SK-N-SH (cell line): Measurements from ENCODE around the gene RFC4. TPM values are rescaled to one million over a fixed set of nuclear protein-coding genes. Genes with fewer than 3 reads are reported as not detected.

ENCODE experiments used
- CTCF ChIA-PET: fragments of 300-600, 350-600 bp; formaldehyde crosslinking; extraction: SDS; loops from one replicate; lab custom pipeline; 2021; lab: Yijun Ruan, JAX
- POLR2A ChIA-PET: fragments of 350-600 bp; sonication (Branson Sonifier 250); formaldehyde crosslinking; extraction: SDS; loops from one replicate; lab custom pipeline; 2020; ENCODE audit warnings: antibody characterized with exemption, inconsistent platforms; lab: Yijun Ruan, JAX
- DNase-seq: peaks from one replicate; pipeline ENCODE4 v3.0.0; 2012
- H2AFZ ChIP-seq: fragments of 200-600 bp; sonication (generic); 2 replicates; pipeline ENCODE4 v1.8.1; 2016; ENCODE audit warnings: antibody characterized with exemption, mild to moderate bottlenecking, low read depth
- H3F3A ChIP-seq: fragments of 200-600 bp; sonication (generic); replicated peaks from 2 replicates; pipeline ENCODE3; 2016; ENCODE audit warnings: antibody characterized with exemption, mild to moderate bottlenecking; ENCODE audit not compliant: insufficient read depth
- H3K27ac ChIP-seq, 2 experiments: fragments of 200-500 bp in 1 of 2; fragments of 200-600 bp in 1 of 2; sonication (Bioruptor generic) in 1 of 2; sonication (generic), shearing (Covaris generic) in 1 of 2; 2 replicates each; pipeline versions ENCODE4 v1.5.1 to v1.6.1; 2014 to 2016; ENCODE audit warnings: low read depth in 2 of 2, inconsistent platforms in 1 of 2, low read length in 1 of 2, mild to moderate bottlenecking in 1 of 2, mixed read lengths in 1 of 2
- H3K27me3 ChIP-seq: fragments of 200-600 bp; sonication (generic), shearing (Covaris generic); 2 replicates; pipeline ENCODE4 v1.6.1; 2016; ENCODE audit warnings: mixed run types; ENCODE audit not compliant: insufficient read depth
- H3K36me3 ChIP-seq, 2 experiments: fragments of 200-500 bp in 1 of 2; fragments of 200-600 bp in 1 of 2; sonication (Bioruptor generic) in 1 of 2; sonication (generic) in 1 of 2; replicated peaks in 1 of 2; 2 replicates each; pipeline versions ENCODE3 to v1.5.1; 2014 to 2016; ENCODE audit warnings: low read length in 1 of 2, mild to moderate bottlenecking in 1 of 2; ENCODE audit not compliant: insufficient read depth in 2 of 2, control insufficient read depth in 1 of 2
- H3K4me1 ChIP-seq, 2 experiments: fragments of 200-500 bp in 1 of 2; fragments of 200-600 bp in 1 of 2; sonication (Bioruptor generic) in 1 of 2; sonication (generic), shearing (Covaris generic) in 1 of 2; 2 replicates each; pipeline versions ENCODE4 v1.5.1 to v1.6.1; 2014 to 2016; ENCODE audit warnings: low read depth in 1 of 2, low read length in 1 of 2, mixed run types in 1 of 2; ENCODE audit not compliant: insufficient read depth in 2 of 2, control insufficient read depth in 1 of 2
- H3K4me2 ChIP-seq: fragments of 200-600 bp; sonication (generic), shearing (Covaris generic); 2 replicates; pipeline ENCODE4 v1.6.1; 2017; ENCODE audit warnings: mixed run types
- H3K4me3 ChIP-seq, 2 experiments: fragments of 200-500 bp in 1 of 2; fragments of 200-600 bp in 1 of 2; sonication (Bioruptor generic) in 1 of 2; sonication (generic), shearing (Covaris generic) in 1 of 2; 2 replicates each; pipeline versions ENCODE4 v1.5.1 to v1.8.1; 2014 to 2016; ENCODE audit warnings: low read depth in 2 of 2, inconsistent platforms in 1 of 2, low read length in 1 of 2, mild to moderate bottlenecking in 1 of 2, mixed read lengths in 1 of 2, moderate library complexity in 1 of 2
- H3K79me2 ChIP-seq: fragments of 200-600 bp; sonication (generic); 2 replicates; pipeline ENCODE4 v1.8.1; 2017; ENCODE audit warnings: mild to moderate bottlenecking; ENCODE audit not compliant: insufficient read depth
- H3K9ac ChIP-seq: fragments of 200-600 bp; sonication (generic); 2 replicates; pipeline ENCODE4 v1.6.1; 2017; ENCODE audit warnings: mixed run types
- H3K9me2 ChIP-seq: fragments of 200-600 bp; sonication (generic); 2 replicates; pipeline ENCODE4 v1.6.1; 2017; ENCODE audit warnings: mixed run types
- H3K9me3 ChIP-seq: fragments of 200-600 bp; sonication (generic); 2 replicates; pipeline ENCODE4 v1.6.1; 2017; ENCODE audit warnings: mixed run types, mild to moderate bottlenecking, moderate library complexity
- H4K20me1 ChIP-seq: fragments of 200-600 bp; sonication (generic); 2 replicates; pipeline ENCODE4 v1.6.1; 2017; ENCODE audit warnings: mild to moderate bottlenecking, mixed run types; ENCODE audit not compliant: insufficient read depth
- ELF1 ChIP-seq: IDR thresholded peaks from 2 replicates; pipeline ENCODE4 v1.4.0; 2012
- FOSL2 ChIP-seq: IDR thresholded peaks from 2 replicates; pipeline ENCODE4 v1.4.0; 2012; ENCODE audit warnings: low read depth, mild to moderate bottlenecking, moderate library complexity, borderline replicate concordance
- JUND ChIP-seq: IDR thresholded peaks from 2 replicates; pipeline ENCODE4 v1.4.0; 2012
- NRF1 ChIP-seq: IDR thresholded peaks from 2 replicates; pipeline ENCODE4 v1.6.1; 2012; ENCODE audit warnings: low read depth, mild to moderate bottlenecking, low read length
- PBX3 ChIP-seq: IDR thresholded peaks from 2 replicates; pipeline ENCODE4; 2012
- POLR2AphosphoS5 ChIP-seq: IDR thresholded peaks from 2 replicates; pipeline ENCODE4 v1.6.1; 2012; ENCODE audit warnings: low read depth, low read length
- SIN3A ChIP-seq: IDR thresholded peaks from 2 replicates; pipeline ENCODE4 v1.6.1; 2012; ENCODE audit warnings: low read depth, mild to moderate bottlenecking, low read length, moderate library complexity, borderline replicate concordance
- TAF1 ChIP-seq: IDR thresholded peaks from 2 replicates; pipeline ENCODE4 v1.6.1; 2012; ENCODE audit warnings: low read depth, mild to moderate bottlenecking, low read length, moderate library complexity, borderline replicate concordance
- TCF12 ChIP-seq: IDR thresholded peaks from 2 replicates; pipeline ENCODE4 v1.4.0; 2012
- USF1 ChIP-seq: IDR thresholded peaks from 2 replicates; pipeline ENCODE4 v1.4.0; 2012; ENCODE audit warnings: low read depth, borderline replicate concordance
- WGBS: methylation state at CpG from one replicate; pipeline ENCODE4 v1.1.6; 2017; ENCODE audit warnings: low lambda C conversion rate; 5-methylcytosine and 5-hydroxymethylcytosine counted together
- polyA plus RNA-seq, 3 experiments: library from polyadenylated mRNA; depleted of rRNA; stranded (reverse); fragments of >200 nt; gene quantifications; 2 replicates each; pipeline ENCODE4 v1.2.3, GENCODE V29; 2012
- TF ChIP-seq, protein P1 (sequence below): fragments of 150-350 bp; IDR thresholded peaks from 2 replicates; pipeline ENCODE4 v1.6.1; 2017; ENCODE audit warnings: antibody characterized with exemption, low read length, low read depth, borderline replicate concordance
- TF ChIP-seq, protein P2 (sequence below): IDR thresholded peaks from 2 replicates; pipeline ENCODE4 v1.4.0; 2012; ENCODE audit warnings: low read depth, borderline replicate concordance
- TF ChIP-seq, protein P3 (sequence below): fragments of 200-600 bp; sonication (generic); IDR thresholded peaks from 2 replicates; pipeline ENCODE4 v1.6.1; 2017; ENCODE audit warnings: antibody characterized with exemption, mild to moderate bottlenecking, moderate library complexity

RFC4 gene
- polyA plus RNA-seq, 1 of the 3 experiments (the other 2 are of a cell fraction) = 13.1 TPM

DNA sequence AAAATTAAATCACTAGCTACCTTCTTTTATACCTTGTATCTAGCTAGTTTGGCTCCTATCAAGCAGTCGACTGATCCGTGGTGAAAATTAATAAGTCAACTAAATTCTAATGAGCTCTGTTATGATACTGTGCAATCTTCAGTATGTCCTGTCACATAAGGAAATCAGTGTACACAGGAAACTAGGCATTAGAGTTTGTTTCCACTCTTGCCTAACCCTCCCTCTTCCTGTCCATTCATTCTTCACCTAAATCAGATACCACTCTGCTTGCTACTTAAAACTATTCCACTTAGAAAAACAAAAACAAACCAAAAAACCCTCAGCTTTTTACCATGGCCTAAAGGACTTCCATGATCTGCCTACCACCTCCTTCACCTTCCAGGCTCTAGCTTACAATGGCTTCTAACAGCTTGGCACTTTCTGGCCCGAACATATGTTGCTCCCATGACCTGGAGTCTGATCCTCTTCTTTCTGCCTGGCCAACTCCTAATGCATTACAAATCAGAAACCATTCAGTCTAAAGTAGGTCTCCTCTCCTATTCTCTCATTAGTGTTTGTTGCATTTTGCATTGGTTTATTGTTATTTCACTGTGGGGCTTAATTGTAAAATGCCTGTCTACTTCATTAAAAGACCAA lies 7.9 kb downstream of the RFC4 start:
- ChIA-PET CTCF (interaction anchor here (0.8 to 2.4 kb wide), 6 partner anchors 11 to 855 kb away, joined by 3 to 8 read pairs (median 4); partner anchors contain the start of gene EIF4A2), POLR2A (interaction anchor here (0.7 to 1.7 kb wide), 2 partner anchors 9 to 15 kb away, joined by 3 to 11 read pairs; partner anchors contain the start of gene EIF4A2)

GRCh38 chr3:186790261-186790981 lies 15.9 kb downstream of the RFC4 start:
- no peak overlapping the region for H3K9ac ChIP-seq
- peak overlapping the region in 1 of 2 experiments; percentile 30; a peak in 2 of 4 replicates for H3K27ac ChIP-seq
- peaks cover 54% of the 10 kb centered on the region for H4K20me1 ChIP-seq
- peaks cover 71 to 73% of the 10 kb centered on the region in 2 experiments for H3K36me3 ChIP-seq
- peaks cover 73% of the 10 kb centered on the region for H3F3A ChIP-seq
- no peaks in the 10 kb centered on the region for H3K9me2 ChIP-seq
- ChIA-PET POLR2A (no interaction called here), CTCF (interaction anchor here (1.6 kb wide), 1 partner anchor 176 kb away, joined by 5 read pairs; no protein-coding TSS in a partner anchor)
- peaks cover 33% of the 10 kb centered on the region for H3K79me2 ChIP-seq
- no peak overlapping the region for H3K4me2 ChIP-seq
- no peaks in the 10 kb centered on the region for H3K9me3 ChIP-seq
- peaks cover 24 to 29% of the 10 kb centered on the region in 2 experiments; a peak in 3 of 4 replicates for H3K4me1 ChIP-seq
- no peak overlapping the region for H3K4me3 ChIP-seq
- WGBS = 71% methylated on average over 8 of the region's 8 CpGs
- H3K27me3 ChIP-seq = no peaks in the 10 kb centered on the region
- no peak overlapping the region for H2AFZ ChIP-seq
- DNase-seq = no peak
- TF ChIP-seq PBX3 = no peak; the same call in 1 of the 2 replicates
- 0 out of 2 replicates have a peak, but pooled peaks have one; percentile 17 for TF ChIP-seq TAF1
- 0 out of 2 replicates have a peak, but pooled peaks have one; percentile 20 for TF ChIP-seq FOSL2
- peak; percentile 92 for TF ChIP-seq POLR2AphosphoS5
- TF ChIP-seq JUND = peak; percentile 57
- TF ChIP-seq TCF12 = no peak
- TF ChIP-seq, protein P1, sequence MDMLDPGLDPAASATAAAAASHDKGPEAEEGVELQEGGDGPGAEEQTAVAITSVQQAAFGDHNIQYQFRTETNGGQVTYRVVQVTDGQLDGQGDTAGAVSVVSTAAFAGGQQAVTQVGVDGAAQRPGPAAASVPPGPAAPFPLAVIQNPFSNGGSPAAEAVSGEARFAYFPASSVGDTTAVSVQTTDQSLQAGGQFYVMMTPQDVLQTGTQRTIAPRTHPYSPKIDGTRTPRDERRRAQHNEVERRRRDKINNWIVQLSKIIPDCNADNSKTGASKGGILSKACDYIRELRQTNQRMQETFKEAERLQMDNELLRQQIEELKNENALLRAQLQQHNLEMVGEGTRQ = no peak
- TF ChIP-seq ELF1 = 0 out of 2 replicates have a peak, but pooled peaks have one; percentile 18
- no peak for TF ChIP-seq USF1
- peak; percentile 89; the same call in 1 of the 2 replicates for TF ChIP-seq SIN3A
- TF ChIP-seq, protein P2, sequence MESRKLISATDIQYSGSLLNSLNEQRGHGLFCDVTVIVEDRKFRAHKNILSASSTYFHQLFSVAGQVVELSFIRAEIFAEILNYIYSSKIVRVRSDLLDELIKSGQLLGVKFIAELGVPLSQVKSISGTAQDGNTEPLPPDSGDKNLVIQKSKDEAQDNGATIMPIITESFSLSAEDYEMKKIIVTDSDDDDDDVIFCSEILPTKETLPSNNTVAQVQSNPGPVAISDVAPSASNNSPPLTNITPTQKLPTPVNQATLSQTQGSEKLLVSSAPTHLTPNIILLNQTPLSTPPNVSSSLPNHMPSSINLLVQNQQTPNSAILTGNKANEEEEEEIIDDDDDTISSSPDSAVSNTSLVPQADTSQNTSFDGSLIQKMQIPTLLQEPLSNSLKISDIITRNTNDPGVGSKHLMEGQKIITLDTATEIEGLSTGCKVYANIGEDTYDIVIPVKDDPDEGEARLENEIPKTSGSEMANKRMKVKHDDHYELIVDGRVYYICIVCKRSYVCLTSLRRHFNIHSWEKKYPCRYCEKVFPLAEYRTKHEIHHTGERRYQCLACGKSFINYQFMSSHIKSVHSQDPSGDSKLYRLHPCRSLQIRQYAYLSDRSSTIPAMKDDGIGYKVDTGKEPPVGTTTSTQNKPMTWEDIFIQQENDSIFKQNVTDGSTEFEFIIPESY = peak; percentile 80; the same call in 1 of the 2 replicates

More for the DNA sequence above, 7.9 kb downstream of the RFC4 start:
- Histone ChIP-seq H3K27me3 (no peaks in the 10 kb centered on the region), H3K4me2 (no peak overlapping the region), H3K27ac (no peak overlapping the region), H3K36me3 (peaks cover 45 to 62% of the 10 kb centered on the region in 2 experiments), H3K9ac (no peak overlapping the region), H3F3A (peaks cover 9% of the 10 kb centered on the region), H3K4me1 (no peaks in the 10 kb centered on the region), H3K9me3 (no peaks in the 10 kb centered on the region), H2AFZ (no peak overlapping the region), H3K4me3 (no peak overlapping the region), H3K9me2 (no peaks in the 10 kb centered on the region), H3K79me2 (no peaks in the 10 kb centered on the region), H4K20me1 (no peaks in the 10 kb centered on the region)
- TF ChIP-seq ELF1 (no peak), NRF1 (no peak), USF1 (no peak)
- TF ChIP-seq, protein P3, sequence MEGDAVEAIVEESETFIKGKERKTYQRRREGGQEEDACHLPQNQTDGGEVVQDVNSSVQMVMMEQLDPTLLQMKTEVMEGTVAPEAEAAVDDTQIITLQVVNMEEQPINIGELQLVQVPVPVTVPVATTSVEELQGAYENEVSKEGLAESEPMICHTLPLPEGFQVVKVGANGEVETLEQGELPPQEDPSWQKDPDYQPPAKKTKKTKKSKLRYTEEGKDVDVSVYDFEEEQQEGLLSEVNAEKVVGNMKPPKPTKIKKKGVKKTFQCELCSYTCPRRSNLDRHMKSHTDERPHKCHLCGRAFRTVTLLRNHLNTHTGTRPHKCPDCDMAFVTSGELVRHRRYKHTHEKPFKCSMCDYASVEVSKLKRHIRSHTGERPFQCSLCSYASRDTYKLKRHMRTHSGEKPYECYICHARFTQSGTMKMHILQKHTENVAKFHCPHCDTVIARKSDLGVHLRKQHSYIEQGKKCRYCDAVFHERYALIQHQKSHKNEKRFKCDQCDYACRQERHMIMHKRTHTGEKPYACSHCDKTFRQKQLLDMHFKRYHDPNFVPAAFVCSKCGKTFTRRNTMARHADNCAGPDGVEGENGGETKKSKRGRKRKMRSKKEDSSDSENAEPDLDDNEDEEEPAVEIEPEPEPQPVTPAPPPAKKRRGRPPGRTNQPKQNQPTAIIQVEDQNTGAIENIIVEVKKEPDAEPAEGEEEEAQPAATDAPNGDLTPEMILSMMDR = no peak
- WGBS = 64% methylated on average over 3 of the region's 3 CpGs
- no peak for DNase-seq
